HG02678 (cell line): ENCODE data around the gene FOXD4L5.
"Not testable (repeated sequence)": the region's sequence is repeated elsewhere in the genome, so short reads cannot be mapped to it uniquely, and the experiment has no call there.

Experiments
- ATAC-seq: cut with Tn5 transposase; IDR thresholded peaks from one replicate; pipeline ENCODE4 v1.9.1; 2021; ENCODE audit warnings: mild to moderate bottlenecking, moderate library complexity; ENCODE audit not compliant: unreplicated experiment

Gene FOXD4L5

GRCh38 chr9:65285109-65285508 is at the start of gene FOXD4L5:
TSS of gene FOXD4L5 (minus strand) at chr9:65285209. CDS start at chr9:65284377, 832 bp downstream.
- not testable (repeated sequence) for ATAC-seq

- ATAC-seq: not testable (repeated sequence)
Observed at GRCh38 chr9:65283943-65284342, 1.1 kb downstream of the FOXD4L5 start.

- not testable (repeated sequence) for ATAC-seq
Observed at GRCh38 chr9:65282976-65283375, 2.0 kb downstream of the FOXD4L5 start.
